T-cell (primary cell): ENCODE results near the gene PCGF5. TPM values are rescaled to one million over a fixed set of nuclear protein-coding genes. Genes with fewer than 3 reads are reported as not detected.
A peak's percentile ranks its signal among the peaks of the same experiment; 100 is the strongest.

Source experiments
- ATAC-seq, 4 experiments: fragments of 200-7000 bp in 3 of 4; fragments of 150-1000 bp in 1 of 4; cut with Tn5 transposase; replicated peaks in 1 of 4; 1 replicate in 3 of 4; 2 replicates in 1 of 4; pipeline ENCODE4 v1.10.0; 2021; ENCODE audit warnings: moderate library complexity in 3 of 4, mild to moderate bottlenecking in 2 of 4, moderate number of reproducible peaks in 1 of 4
- CTCF ChIA-PET, 2 donors: fragments of 300-600 bp; sonication (Branson Sonifier 250); formaldehyde crosslinking; loops; one replicate each; lab custom pipeline; 2022; ENCODE audit warnings: antibody characterized with exemption in 2 of 2; lab: Charles Lee
- POLR2A ChIA-PET, 2 donors: fragments of 300-600 bp; sonication (Branson Sonifier 250); formaldehyde crosslinking; loops; one replicate each; lab custom pipeline; 2022; ENCODE audit warnings: antibody characterized with exemption in 2 of 2; lab: Charles Lee
- DNase-seq, 35 experiments: peaks; one replicate each; pipeline versions ENCODE4 v3.0.0 to v3.0.0-alpha.2; 2013 to 2023
- H3K27ac ChIP-seq: one replicate; pipeline ENCODE4 v1.5.1; 2013; ENCODE audit warnings: low read length
- H3K27me3 ChIP-seq, 2 experiments: replicated peaks in 1 of 2; 1 replicate in 1 of 2; 2 replicates in 1 of 2; pipeline versions ENCODE4 v1.6.1 to v1.7.0; 2013; ENCODE audit warnings: low read length in 1 of 2, mixed read lengths in 1 of 2; ENCODE audit not compliant: control insufficient read depth in 2 of 2, insufficient read depth in 2 of 2; ENCODE audit errors: extremely low read depth in 1 of 2
- H3K36me3 ChIP-seq, 2 donors: 1 replicate in 1 of 2; 2 replicates in 1 of 2; pipeline versions ENCODE4 v1.6.1 to v1.7.0; 2013; ENCODE audit warnings: low read length in 1 of 2; ENCODE audit not compliant: control insufficient read depth in 2 of 2, insufficient read depth in 1 of 2; ENCODE audit errors: extremely low read depth in 1 of 2
- H3K4me1 ChIP-seq, 2 experiments: 1 replicate in 1 of 2; 2 replicates in 1 of 2; pipeline versions ENCODE4 v1.6.1 to v1.7.0; 2013; ENCODE audit warnings: low read length in 2 of 2, mixed read lengths in 1 of 2; ENCODE audit not compliant: insufficient read depth in 2 of 2, control insufficient read depth in 1 of 2; ENCODE audit errors: extremely low read depth in 1 of 2
- H3K4me3 ChIP-seq, 2 donors: 1 replicate in 1 of 2; 2 replicates in 1 of 2; pipeline versions ENCODE4 v1.5.1 to v1.7.0; 2013; ENCODE audit warnings: mild to moderate bottlenecking in 2 of 2, low read length in 1 of 2, moderate library complexity in 1 of 2; ENCODE audit not compliant: control insufficient read depth in 1 of 2; ENCODE audit errors: extremely low read depth in 1 of 2
- H3K9me3 ChIP-seq: 2 replicates; pipeline ENCODE4 v1.7.0; 2013
- H3K27ac Mint-ChIP-seq, 2 donors: one replicate each; pipeline ENCODE4 v1.8.0; 2020 to 2021; ENCODE audit warnings: mild to moderate bottlenecking in 2 of 2, mixed read lengths in 2 of 2
- H3K27me3 Mint-ChIP-seq, 2 donors: one replicate each; pipeline ENCODE4 v1.8.0; 2021 to 2022; ENCODE audit warnings: mixed read lengths in 2 of 2
- H3K36me3 Mint-ChIP-seq: one replicate; pipeline ENCODE4 v1.8.0; 2021; ENCODE audit warnings: mixed read lengths
- H3K4me1 Mint-ChIP-seq, 3 donors: one replicate each; pipeline ENCODE4 v1.8.0; 2020 to 2022; ENCODE audit warnings: mixed read lengths in 3 of 3, mild to moderate bottlenecking in 1 of 3
- H3K4me3 Mint-ChIP-seq, 3 donors: one replicate each; pipeline ENCODE4 v1.8.0; 2020 to 2022; ENCODE audit warnings: mild to moderate bottlenecking in 3 of 3, mixed read lengths in 3 of 3, moderate library complexity in 3 of 3
- H3K9me3 Mint-ChIP-seq, 3 donors: one replicate each; pipeline ENCODE4 v1.8.0; 2020 to 2022; ENCODE audit warnings: mixed read lengths in 3 of 3
- WGBS: methylation state at CpG from one replicate; pipeline ENCODE4 v1.1.5; 2013; ENCODE audit warnings: missing lambda C conversion rate; ENCODE audit not compliant: insufficient coverage; 5-methylcytosine and 5-hydroxymethylcytosine counted together
- total RNA-seq, 35 experiments: library from RNA in 6 of 35; stranded (reverse) in 6 of 35; fragments of 120-200 nt in 1 of 35; gene quantifications; one replicate each; pipeline versions ENCODE4 v1.2.1 to v1.2.4 and lab custom pipeline; 2013 to 2026

The PCGF5 gene
- total RNA-seq, 5 donors from 2014 or later (not counting 1 experiment from before 2014, with no cell fraction given) = 48.9 to 73.1 (median 59.4) TPM

DNA sequence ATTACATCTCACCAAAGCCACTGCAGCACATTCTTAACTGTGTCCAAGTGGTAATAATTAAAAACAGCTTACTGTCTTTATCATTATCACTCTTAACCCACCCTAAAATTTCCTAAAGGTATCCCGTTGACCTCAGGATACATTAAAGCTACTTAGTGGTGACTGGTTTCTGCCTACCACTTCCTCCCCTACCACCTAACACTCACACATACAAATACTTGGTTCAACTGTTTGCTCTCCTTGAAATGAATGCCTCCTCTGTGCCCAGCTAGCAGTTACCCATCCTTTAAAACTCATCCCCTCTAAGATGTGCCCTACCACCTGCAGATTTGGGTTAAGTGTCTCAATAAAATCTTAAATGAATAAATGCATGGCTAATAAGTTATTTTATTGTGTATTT, 7.1 kb downstream of the PCGF5 start:
- Mint-ChIP-seq H3K27ac (no peak overlapping the region), H3K4me3 (no peak overlapping the region), H3K36me3 (peaks cover 30% of the 10 kb centered on the region), H3K27me3 (no peaks in the 10 kb centered on the region), H3K9me3 (no peaks in the 10 kb centered on the region), H3K4me1 (peaks cover 52 to 57% (median 56%) of the 10 kb centered on the region in 3 donors)
- H3K27me3 ChIP-seq = no peaks in the 10 kb centered on the region
- 17% methylated on average over 1 of the region's 1 CpG for WGBS
- peaks cover 0 to 13% of the 10 kb centered on the region in 2 donors for H3K36me3 ChIP-seq
- DNase-seq = no peak
- POLR2A ChIA-PET = interaction anchor here (0.7 to 0.9 kb wide), 2 partner anchors 64 to 218 kb away, joined by 3 to 5 read pairs; no protein-coding TSS in a partner anchor
- ATAC-seq = no peak
- CTCF ChIA-PET = interaction anchor here (0.6 to 1.6 kb wide), 4 partner anchors 11 to 48 kb away, joined by 4 to 7 read pairs (median 4); no protein-coding TSS in a partner anchor
- H3K27ac ChIP-seq = no peak overlapping the region
- no peaks in the 10 kb centered on the region for H3K9me3 ChIP-seq
- H3K4me3 ChIP-seq = no peak overlapping the region
- peaks cover 4 to 8% of the 10 kb centered on the region in 2 experiments for H3K4me1 ChIP-seq

DNA sequence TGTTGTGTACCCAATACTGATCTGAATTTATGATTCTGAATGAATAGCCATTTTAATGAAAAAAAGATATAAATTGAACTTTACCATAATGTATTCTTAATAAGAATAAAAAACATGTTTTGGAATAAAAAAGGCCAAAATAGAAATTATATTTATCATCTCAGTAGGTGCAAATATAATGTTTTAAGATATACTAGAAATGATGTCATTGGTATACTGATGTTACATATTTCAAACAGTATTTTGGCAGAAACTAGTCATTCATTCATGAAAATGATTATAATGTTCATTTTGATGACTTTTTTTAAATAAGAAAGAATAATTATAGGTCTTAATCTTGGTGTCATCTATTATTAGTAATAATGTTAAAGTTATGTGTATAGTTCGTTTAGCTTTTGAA, 9.2 kb downstream of the PCGF5 start:
- CTCF ChIA-PET = no interaction called here
- Mint-ChIP-seq H3K27ac (no peak overlapping the region), H3K36me3 (peaks cover 23% of the 10 kb centered on the region), H3K27me3 (no peaks in the 10 kb centered on the region), H3K4me3 (no peak overlapping the region), H3K4me1 (peaks cover 40 to 50% (median 44%) of the 10 kb centered on the region in 3 donors), H3K9me3 (no peaks in the 10 kb centered on the region)
- ATAC-seq (no peak), DNase-seq (no peak)
- Histone ChIP-seq H3K36me3 (peaks cover 0 to 9% of the 10 kb centered on the region in 2 donors), H3K4me3 (no peak overlapping the region), H3K27ac (no peak overlapping the region), H3K27me3 (no peaks in the 10 kb centered on the region), H3K9me3 (no peaks in the 10 kb centered on the region), H3K4me1 (peaks cover 0 to 4% of the 10 kb centered on the region in 2 experiments)
- no CpG with 5 or more reads among the region's 1 CpG for WGBS
- POLR2A ChIA-PET = no interaction called here

DNA sequence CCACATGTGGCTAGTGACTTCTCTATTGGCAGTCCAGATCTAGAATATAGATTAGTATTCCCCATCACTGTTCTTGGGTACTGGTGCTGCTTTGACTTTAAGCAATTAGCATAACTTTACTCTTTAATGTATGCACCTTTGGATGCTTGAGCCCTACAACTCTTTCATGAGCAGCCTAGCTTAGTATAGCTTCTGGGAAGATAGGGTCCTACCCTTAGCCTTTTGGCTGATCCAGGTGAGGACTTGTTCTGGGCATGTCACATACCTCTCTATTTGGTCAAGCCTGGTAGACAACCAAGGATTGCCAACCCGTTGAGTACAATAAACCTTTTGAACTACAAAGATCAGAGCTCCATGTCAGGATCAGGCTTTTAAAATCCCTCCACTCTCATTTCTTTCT, 17.7 kb downstream of the PCGF5 start:
- Histone ChIP-seq H3K27ac (no peak overlapping the region), H3K36me3 (peaks cover under 1 to 7% of the 10 kb centered on the region in 2 donors), H3K4me1 (no peaks in the 10 kb centered on the region), H3K4me3 (no peak overlapping the region), H3K27me3 (no peaks in the 10 kb centered on the region), H3K9me3 (no peaks in the 10 kb centered on the region)
- Mint-ChIP-seq H3K27ac (no peak overlapping the region), H3K27me3 (no peaks in the 10 kb centered on the region), H3K4me1 (peaks cover 41 to 49% (median 43%) of the 10 kb centered on the region in 3 donors), H3K4me3 (no peak overlapping the region), H3K9me3 (no peaks in the 10 kb centered on the region), H3K36me3 (peaks cover 28% of the 10 kb centered on the region)
- no peak for DNase-seq
- ChIA-PET POLR2A (interaction anchor here (0.6 to 1.1 kb wide), 4 partner anchors 12 to 285 kb away, joined by 4 to 8 read pairs (median 5); no protein-coding TSS in a partner anchor), CTCF (interaction anchor here (0.6 to 1.7 kb wide), 7 partner anchors 11 to 232 kb away, joined by 3 to 9 read pairs (median 5); no protein-coding TSS in a partner anchor)
- no peak for ATAC-seq
- WGBS = no CpG with 5 or more reads among the region's 1 CpG

DNA sequence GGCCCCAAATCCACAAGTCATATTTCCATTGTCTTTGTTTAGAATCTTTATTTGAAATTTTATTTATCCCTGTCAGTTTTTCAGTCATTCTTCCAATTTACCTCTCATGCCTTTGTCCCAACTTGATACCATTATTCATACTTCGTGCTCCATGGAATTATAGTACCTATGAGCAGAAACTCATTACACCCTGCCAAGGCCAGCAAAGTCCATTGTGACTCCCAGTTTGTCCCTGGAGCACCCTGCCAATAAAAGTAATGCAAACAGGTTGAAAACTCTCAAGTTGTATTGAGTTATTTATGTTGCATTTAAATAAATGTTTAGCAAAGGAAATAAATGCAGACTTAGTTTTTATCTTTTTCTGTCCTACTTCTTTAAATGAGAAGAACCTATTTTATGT, 19.3 kb downstream of the PCGF5 start:
- ChIA-PET CTCF (interaction anchor here (0.6 to 1.1 kb wide), 3 partner anchors 10 to 19 kb away, joined by 3 to 6 read pairs (median 3); partner anchors contain the start of gene PCGF5 (in 1 of the 2)), POLR2A (interaction anchor here in 1 of 2 donors (0.5 to 0.7 kb wide), 2 partner anchors 11 to 45 kb away, joined by 3 read pairs; no protein-coding TSS in a partner anchor)
- DNase-seq (no peak), ATAC-seq (no peak)
- Histone ChIP-seq H3K4me3 (no peak overlapping the region), H3K36me3 (peaks cover 2 to 7% of the 10 kb centered on the region in 2 donors), H3K4me1 (peaks cover 0 to 2% of the 10 kb centered on the region in 2 experiments), H3K9me3 (no peaks in the 10 kb centered on the region), H3K27ac (no peak overlapping the region), H3K27me3 (no peaks in the 10 kb centered on the region)
- no peaks in the 10 kb centered on the region for H3K27me3 Mint-ChIP-seq
- peaks cover 24% of the 10 kb centered on the region for H3K36me3 Mint-ChIP-seq
- WGBS = no CpG with 5 or more reads among the region's 1 CpG
- H3K4me1 Mint-ChIP-seq = peaks cover 34 to 39% (median 39%) of the 10 kb centered on the region in 3 donors
- H3K27ac Mint-ChIP-seq = no peak overlapping the region
- no peak overlapping the region for H3K4me3 Mint-ChIP-seq
- H3K9me3 Mint-ChIP-seq = no peaks in the 10 kb centered on the region

DNA sequence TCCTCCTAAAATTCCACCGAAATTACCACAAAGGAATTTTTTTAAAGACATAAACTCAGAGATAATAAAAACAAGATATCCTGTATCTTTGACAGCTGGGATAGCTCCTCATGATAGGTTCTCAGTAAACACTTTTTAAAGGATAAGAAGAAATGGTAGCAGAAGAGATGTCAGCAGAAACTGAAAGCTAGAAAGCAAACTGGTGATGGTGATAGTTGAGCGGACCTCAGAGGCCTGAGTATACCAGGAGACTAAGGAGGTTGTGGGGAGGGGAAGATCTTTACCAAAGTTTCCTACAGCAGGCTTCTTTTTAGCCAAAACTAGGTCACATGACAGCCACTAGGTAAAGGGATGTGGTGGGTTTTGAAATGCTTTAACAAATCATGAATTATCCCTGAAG, 22.5 kb downstream of the PCGF5 start:
- 100% methylated on average over 1 of the region's 2 CpGs for WGBS
- Mint-ChIP-seq H3K4me1 (peaks cover 29 to 32% (median 29%) of the 10 kb centered on the region in 3 donors), H3K36me3 (peaks cover 11% of the 10 kb centered on the region), H3K27ac (peak overlapping the region; percentile 47 to 59), H3K27me3 (no peaks in the 10 kb centered on the region), H3K4me3 (no peak overlapping the region), H3K9me3 (no peaks in the 10 kb centered on the region)
- ChIA-PET POLR2A (no interaction called here), CTCF (interaction anchor here in 1 of 2 donors (0.6 kb wide), 1 partner anchor 8 kb away, joined by 3 read pairs; no protein-coding TSS in a partner anchor)
- peaks cover 3 to 13% of the 10 kb centered on the region in 2 experiments for H3K4me1 ChIP-seq
- H3K4me3 ChIP-seq = no peak overlapping the region
- no peaks in the 10 kb centered on the region for H3K9me3 ChIP-seq
- peaks cover 2 to 7% of the 10 kb centered on the region in 2 donors for H3K36me3 ChIP-seq
- H3K27me3 ChIP-seq = no peaks in the 10 kb centered on the region
- ATAC-seq (no peak), DNase-seq (no peak)
- H3K27ac ChIP-seq = peak overlapping the region; percentile 13

DNA sequence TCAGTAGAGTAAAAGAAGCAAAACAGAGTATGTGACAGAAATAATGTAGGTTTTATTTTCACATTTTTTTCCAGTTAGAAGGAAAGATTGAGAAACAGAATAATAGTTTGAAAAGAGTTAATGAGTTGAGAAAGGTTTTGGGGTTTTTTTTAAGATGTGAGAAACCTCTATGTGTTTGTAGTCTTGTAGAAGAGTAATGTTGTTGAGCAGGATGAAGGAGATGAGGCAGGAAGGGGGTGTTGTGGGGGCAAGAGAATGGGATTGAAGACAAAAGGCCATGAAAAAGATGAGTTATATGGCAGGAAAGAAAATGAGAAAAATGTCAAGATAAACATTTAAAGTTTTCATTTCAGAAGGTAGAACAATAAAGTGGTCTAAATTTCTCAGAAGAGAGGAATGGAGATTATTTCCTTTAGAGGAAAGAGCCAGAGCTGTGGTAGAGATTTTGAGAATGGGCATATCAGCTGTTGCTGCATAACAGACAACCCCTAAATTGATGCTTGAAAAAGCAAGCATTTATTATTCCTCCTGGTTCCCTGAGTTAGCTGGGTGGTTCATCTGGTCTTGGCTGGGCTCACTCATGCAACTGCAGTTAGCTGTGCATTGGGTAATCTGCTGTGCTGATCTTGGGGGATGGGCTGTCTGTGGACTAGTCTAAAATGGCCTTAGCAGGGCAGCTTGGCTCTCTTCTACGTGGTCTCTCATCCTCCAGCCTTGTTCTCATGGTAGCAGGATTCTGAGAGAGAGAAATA, 27.1 kb downstream of the PCGF5 start:
- peak in 3 of 4 experiments; percentile 29 to 61 (median 31) for ATAC-seq
- Histone ChIP-seq H3K27me3 (no peaks in the 10 kb centered on the region), H3K4me3 (no peak overlapping the region), H3K9me3 (no peaks in the 10 kb centered on the region), H3K4me1 (peaks cover 3 to 14% of the 10 kb centered on the region in 2 experiments), H3K27ac (no peak overlapping the region), H3K36me3 (peaks cover 0 to 8% of the 10 kb centered on the region in 2 donors)
- Mint-ChIP-seq H3K27ac (peak overlapping the region in 1 of 2 donors; percentile 77), H3K4me1 (peaks cover 8 to 15% (median 11%) of the 10 kb centered on the region in 3 donors), H3K4me3 (no peak overlapping the region), H3K27me3 (no peaks in the 10 kb centered on the region), H3K9me3 (no peaks in the 10 kb centered on the region), H3K36me3 (peaks cover 8% of the 10 kb centered on the region)
- no CpG with 5 or more reads among the region's 1 CpG for WGBS
- ChIA-PET CTCF (interaction anchor here (0.8 to 7.5 kb wide), 4 partner anchors 9 to 1995 kb away, joined by 3 to 248 read pairs (median 8); no protein-coding TSS in a partner anchor), POLR2A (interaction anchor here in 1 of 2 donors (0.5 kb wide), 1 partner anchor 569 kb away, joined by 7 read pairs; no protein-coding TSS in a partner anchor)
- no peak for DNase-seq
